HG03025 (cell line): Measurements from ENCODE around the gene NUP88.

Experiments used
- ATAC-seq: cut with Tn5 transposase; IDR thresholded peaks from one replicate; pipeline ENCODE4 v1.9.1; 2021; ENCODE audit warnings: mild to moderate bottlenecking, moderate library complexity; ENCODE audit not compliant: unreplicated experiment, low FRiP score

Gene NUP88

GRCh38 chr17:5419959-5420653 lies 644 bp upstream of the NUP88 start, which contains the start of gene RPAIN:
Gene RPAIN, plus strand, starts transcription at chr17:5420182. Its CDS starts 29 bp downstream, at chr17:5420211.
- ATAC-seq, result peak; percentile 54

- ATAC-seq, result peak; percentile 26
Observed at GRCh38 chr17:5418858-5419355, 555 bp downstream of the NUP88 start.

- ATAC-seq, result no peak
Observed at GRCh38 chr17:5416901-5417300, 2.6 kb downstream of the NUP88 start.

GRCh38 chr17:5413682-5414081 lies 5.8 kb downstream of the NUP88 start:
- no peak for ATAC-seq

DNA sequence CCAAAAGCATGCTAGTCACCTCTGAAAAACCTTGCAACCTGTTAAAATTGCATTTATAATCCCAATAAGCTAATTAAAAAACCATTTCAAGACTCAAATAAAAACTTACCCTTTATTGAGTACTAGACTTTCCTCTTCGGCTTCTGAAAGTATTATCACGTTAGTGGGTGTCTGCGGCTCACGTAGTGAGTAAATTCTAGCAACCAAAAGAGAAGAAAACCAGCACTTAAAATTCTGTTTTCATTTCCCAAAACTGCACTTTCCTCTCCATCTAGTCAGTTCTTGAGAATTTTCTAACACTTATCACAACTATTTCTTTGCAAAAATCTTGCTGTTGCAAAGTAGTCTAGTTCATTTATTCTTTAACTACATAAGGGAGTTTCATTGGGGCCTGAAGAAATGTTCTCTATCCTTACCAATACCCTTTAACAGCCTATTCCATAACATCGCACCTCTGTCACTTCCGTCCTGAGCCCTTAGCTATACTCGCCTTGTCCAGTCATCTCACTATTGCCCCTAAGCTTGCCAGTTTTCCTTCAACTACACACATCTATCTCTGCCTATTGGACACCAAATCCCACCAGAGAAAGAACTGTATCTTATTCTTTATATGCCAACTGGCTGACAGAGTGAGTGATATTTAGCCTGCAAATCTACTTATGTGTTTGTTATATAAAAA lies 8.7 kb downstream of the NUP88 start:
- no peak for ATAC-seq

- no peak for ATAC-seq
Observed at GRCh38 chr17:5408186-5408585, 11.3 kb downstream of the NUP88 start.

DNA sequence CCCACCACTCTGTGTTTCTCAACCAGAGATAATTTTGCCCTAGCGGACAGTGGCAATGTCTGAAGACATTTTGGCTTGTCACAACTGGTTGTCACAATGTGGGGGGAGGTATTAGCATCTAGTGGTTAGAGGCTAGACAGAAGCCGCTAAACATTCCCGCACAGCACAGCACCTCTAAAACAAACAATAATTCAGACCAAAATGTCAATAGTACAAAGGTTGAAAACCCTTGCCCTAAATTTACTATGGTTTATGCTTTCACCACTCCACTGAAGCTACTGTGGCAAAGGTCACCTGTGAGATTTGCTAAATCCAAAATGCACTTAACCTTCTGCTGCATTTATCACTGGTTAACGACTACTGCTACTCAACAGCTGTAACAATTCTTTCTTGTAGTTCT lies 14.1 kb downstream of the NUP88 start:
- ATAC-seq, result no peak

DNA sequence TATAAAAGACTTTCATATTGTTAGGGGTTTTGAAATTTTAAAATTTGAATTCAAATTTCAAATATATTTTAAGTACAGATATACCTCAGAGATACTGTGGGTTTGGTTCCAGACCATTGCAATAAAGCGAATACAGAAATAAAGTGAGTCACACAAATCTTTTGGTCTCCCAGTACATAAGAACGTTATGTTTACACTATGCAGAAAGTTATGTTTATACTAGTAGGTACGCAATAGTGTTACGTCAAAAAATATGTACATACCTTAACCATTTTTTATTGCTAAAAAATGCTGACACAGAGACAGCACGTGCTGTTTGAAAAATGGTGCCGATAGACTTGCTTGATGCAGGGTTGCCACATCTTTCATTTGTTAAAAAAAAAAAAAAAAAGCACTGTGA lies 19.7 kb downstream of the NUP88 start:
- ATAC-seq, result no peak

DNA sequence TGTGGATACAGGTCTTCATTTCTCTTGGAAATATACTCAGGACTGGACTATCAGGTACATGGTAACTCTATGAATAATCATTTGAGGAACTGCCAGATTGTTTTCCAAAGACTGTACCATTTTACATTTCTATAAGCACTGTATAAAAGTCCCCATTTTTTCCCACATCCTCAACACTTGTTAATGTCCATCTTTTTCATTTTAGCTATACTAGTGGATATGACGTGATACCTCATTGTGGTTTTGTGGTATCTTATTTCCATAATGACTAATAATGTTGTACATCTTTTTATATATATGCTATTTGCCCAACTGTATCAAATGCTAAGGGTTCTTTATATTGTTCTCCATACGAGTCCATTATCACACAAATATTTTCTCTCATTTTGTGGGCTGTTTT lies 22.9 kb downstream of the NUP88 start:
- ATAC-seq, result no peak

GRCh38 chr17:5391678-5392077 lies 27.8 kb downstream of the NUP88 start:
- ATAC-seq, result no peak

DNA sequence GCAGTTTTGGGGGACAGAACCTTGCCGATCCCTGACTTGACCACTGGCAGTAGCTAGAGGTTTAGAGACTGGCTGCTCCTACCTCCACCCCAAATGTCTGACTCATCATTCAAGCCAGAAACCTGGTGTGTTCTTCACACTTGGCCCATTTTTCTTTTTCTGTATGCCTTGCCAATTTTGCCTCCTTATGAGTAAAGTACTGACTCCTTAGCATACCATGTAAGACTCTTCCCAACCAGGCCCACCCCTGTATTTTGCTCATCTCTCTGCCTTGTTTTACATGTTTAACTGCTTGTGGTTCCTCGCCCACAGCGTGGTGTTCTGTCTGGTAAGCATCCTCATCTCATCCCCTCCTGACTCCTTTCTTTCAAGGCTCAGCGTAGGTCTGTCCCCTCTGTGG lies 37.9 kb downstream of the NUP88 start:
- no peak for ATAC-seq

GRCh38 chr17:5380491-5381135 lies 38.8 kb downstream of the NUP88 start:
- ATAC-seq, result no peak

GRCh38 chr17:5379351-5380107 lies 39.9 kb downstream of the NUP88 start:
- ATAC-seq, result no peak

GRCh38 chr17:5378566-5379207 lies 40.8 kb downstream of the NUP88 start:
- ATAC-seq, result no peak

GRCh38 chr17:5373112-5373511 lies 46.4 kb downstream of the NUP88 start:
- ATAC-seq, result no peak

DNA sequence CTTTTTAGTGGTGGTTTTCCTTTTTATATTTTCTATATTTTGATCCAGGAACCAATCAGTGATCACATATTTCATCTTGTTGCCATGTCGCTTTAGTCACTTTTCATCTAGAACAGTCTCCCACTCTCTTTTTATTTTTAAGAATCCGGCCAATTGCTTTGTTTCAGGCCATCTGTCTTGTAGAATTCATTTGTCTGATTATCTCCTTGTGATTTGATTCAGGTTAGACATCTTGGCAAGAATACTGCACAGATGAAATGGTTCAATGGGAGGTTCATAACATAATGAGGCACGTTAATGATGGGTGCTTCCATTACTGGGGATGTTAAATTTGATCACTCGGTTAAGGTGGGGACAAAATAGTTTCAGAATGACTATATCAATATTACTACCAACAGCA lies 49.1 kb downstream of the NUP88 start:
- ATAC-seq, result no peak

DNA sequence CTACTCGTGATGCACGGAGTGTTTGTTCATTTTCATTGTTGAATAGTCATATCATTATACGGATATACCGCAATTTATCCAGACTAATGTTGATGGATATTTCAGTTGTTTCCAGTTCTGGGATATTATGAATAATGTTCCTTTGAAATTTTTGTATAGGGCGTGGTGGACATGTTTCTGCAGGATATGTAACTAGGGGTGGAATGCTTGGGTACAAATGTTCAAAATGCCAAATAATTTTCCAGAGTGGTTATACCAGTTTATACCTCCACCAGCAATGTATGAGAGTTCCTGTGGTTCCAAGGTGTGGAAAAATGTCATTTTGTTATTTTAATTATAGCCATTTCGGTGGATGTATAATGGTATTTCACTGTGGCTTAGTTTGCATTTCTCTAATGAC lies 53.6 kb downstream of the NUP88 start:
- no peak for ATAC-seq

GRCh38 chr17:5364696-5365095 lies 54.8 kb downstream of the NUP88 start:
- no peak for ATAC-seq

- ATAC-seq, result no peak
Observed at GRCh38 chr17:5364156-5364555, 55.3 kb downstream of the NUP88 start.

DNA sequence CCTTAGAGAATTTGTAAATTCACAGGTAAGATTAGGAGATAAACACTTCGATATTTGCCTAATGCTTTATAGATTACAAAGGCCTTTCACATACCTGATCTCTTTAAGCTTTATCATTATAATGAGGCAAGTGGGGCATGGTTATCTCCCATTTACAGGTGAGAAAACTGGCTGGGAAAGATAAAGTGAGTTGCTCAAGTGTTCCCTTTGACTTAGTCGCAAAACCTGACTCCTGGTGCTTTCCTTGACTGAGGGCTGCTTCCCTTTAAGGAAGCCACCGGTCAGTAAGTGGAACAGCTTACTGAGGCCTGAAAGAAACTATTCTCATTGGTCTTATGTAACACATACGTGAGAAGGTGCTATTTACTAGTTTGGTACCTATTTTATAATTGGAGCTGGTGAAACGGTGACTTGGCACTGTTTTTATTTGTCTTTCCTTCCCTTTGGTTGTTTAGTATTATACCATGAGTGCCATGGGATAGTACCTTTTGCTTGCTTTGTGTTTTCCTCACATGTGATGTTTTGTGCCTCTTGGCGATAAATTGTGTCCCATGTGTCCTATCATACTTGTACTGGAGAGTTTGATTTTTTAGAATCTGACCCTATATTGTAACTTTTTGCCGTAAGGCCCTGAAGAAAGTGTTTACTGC lies 57.2 kb downstream of the NUP88 start:
- ATAC-seq, result no peak
